SK-N-MC (cell line): ENCODE measurements around the gene PHTF1.

ENCODE experiments used
- DNase-seq: peaks from one replicate; pipeline ENCODE4 v3.0.0-alpha.2; 2011; ENCODE audit warnings: low read depth, low spot score
- H3K27ac ChIP-seq: fragments of 200-600 bp; sonication (generic); 2 replicates; pipeline ENCODE4 v1.5.1; 2016; ENCODE audit warnings: mixed run types
- H3K36me3 ChIP-seq: fragments of 200-600 bp; sonication (generic); 2 replicates; pipeline ENCODE4 v1.6.1; 2017; ENCODE audit warnings: antibody characterized with exemption, low read length, mixed read lengths; ENCODE audit not compliant: insufficient read depth
- H3K4me3 ChIP-seq: fragments of 200-600 bp; sonication (generic); 2 replicates; pipeline ENCODE4 v1.5.1; 2016
- H3K9ac ChIP-seq: fragments of 200-600 bp; sonication (generic); 2 replicates; pipeline ENCODE4 v1.8.0; 2017; ENCODE audit warnings: mixed run types, mixed read lengths; ENCODE audit not compliant: insufficient read length
- H3K9me3 ChIP-seq: fragments of 200-600 bp; sonication (generic); 2 replicates; pipeline ENCODE4 v1.6.1; 2017; ENCODE audit warnings: low read depth, mild to moderate bottlenecking, antibody characterized with exemption, low read length, moderate library complexity, mixed read lengths
- EZH2 ChIP-seq: fragments of 200-600 bp; sonication (generic); IDR thresholded peaks from one replicate; pipeline ENCODE4 v1.6.1; 2017; ENCODE audit warnings: antibody characterized with exemption
- FOXP2 ChIP-seq: optimal IDR thresholded peaks from 2 replicates; pipeline ENCODE3; 2011; ENCODE audit warnings: mild to moderate bottlenecking, moderate library complexity; ENCODE audit not compliant: insufficient read depth; ENCODE audit errors: extremely low read length, control extremely low read depth
- POLR2AphosphoS5 ChIP-seq: IDR thresholded peaks from 2 replicates; pipeline ENCODE4 v1.6.1; 2012; ENCODE audit warnings: mild to moderate bottlenecking, low read depth, low read length, borderline replicate concordance

The PHTF1 gene

GRCh38 chr1:113654883-113655282, 104.4 kb downstream of the PHTF1 start:
- H3K9me3 ChIP-seq: no peaks in the 10 kb centered on the region
- no peak for DNase-seq
- no peaks in the 10 kb centered on the region for H3K36me3 ChIP-seq
- no peak overlapping the region for H3K27ac ChIP-seq
- TF ChIP-seq FOXP2 (no peak), POLR2AphosphoS5 (no peak), EZH2 (no peak)
- H3K4me3 ChIP-seq: no peak overlapping the region
- H3K9ac ChIP-seq: no peak overlapping the region

DNA sequence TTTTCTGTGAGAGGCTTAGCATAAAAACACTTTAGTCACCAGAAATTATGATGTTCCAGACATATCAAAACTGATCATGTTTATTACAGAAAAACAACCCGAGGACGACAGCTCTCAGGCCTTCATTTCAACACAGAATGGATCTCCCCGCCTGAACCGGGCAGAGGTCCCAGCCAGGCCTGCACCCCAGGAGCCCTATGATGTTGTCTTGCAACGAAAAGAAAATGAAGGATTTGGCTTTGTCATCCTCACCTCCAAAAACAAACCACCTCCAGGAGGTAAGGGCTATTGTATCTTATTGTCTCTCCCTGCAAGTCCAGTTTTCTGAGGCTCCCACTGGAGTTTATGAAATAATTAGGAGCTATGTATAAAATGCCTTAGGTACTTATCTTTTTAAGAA, 105.5 kb downstream of the PHTF1 start:
- TF ChIP-seq POLR2AphosphoS5 (no peak), FOXP2 (no peak), EZH2 (no peak)
- Histone ChIP-seq H3K4me3 (no peak overlapping the region), H3K27ac (no peak overlapping the region), H3K9ac (no peak overlapping the region), H3K9me3 (no peaks in the 10 kb centered on the region), H3K36me3 (no peaks in the 10 kb centered on the region)
- no peak for DNase-seq

- no peak for TF ChIP-seq FOXP2
- no peak for TF ChIP-seq POLR2AphosphoS5
- TF ChIP-seq EZH2: no peak
- no peaks in the 10 kb centered on the region for H3K9me3 ChIP-seq
- H3K9ac ChIP-seq: no peak overlapping the region
- H3K4me3 ChIP-seq: no peak overlapping the region
- H3K27ac ChIP-seq: no peak overlapping the region
- no peaks in the 10 kb centered on the region for H3K36me3 ChIP-seq
- no peak for DNase-seq
Observed at GRCh38 chr1:113652771-113653170, 106.5 kb downstream of the PHTF1 start.

DNA sequence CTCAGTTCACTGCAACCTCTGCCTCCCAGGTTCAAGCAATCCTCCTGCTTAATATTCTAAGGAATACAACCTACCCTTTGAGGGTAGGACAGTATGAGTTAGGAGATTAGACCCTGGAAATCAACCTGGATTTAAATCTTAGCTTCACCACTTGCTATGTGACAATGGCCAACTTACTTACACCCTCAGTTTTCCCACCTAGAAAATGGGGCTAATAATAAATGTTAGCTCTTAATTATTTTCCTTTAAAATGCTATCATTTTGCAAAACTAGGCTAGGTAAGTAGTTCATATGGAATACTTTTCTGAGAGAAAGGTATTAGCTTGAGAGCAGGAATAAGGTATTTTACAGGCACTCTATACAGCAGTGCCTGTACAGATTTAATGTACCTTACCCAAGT, 110.8 kb downstream of the PHTF1 start:
- H3K27ac ChIP-seq: no peak overlapping the region

GRCh38 chr1:113647164-113647563, 112.1 kb downstream of the PHTF1 start:
- no peak overlapping the region for H3K9ac ChIP-seq
- no peak overlapping the region for H3K4me3 ChIP-seq
- no peaks in the 10 kb centered on the region for H3K36me3 ChIP-seq
- DNase-seq: no peak
- H3K27ac ChIP-seq: no peak overlapping the region
- TF ChIP-seq POLR2AphosphoS5 (no peak), EZH2 (no peak), FOXP2 (no peak)
- no peaks in the 10 kb centered on the region for H3K9me3 ChIP-seq

More for the DNA sequence above, 110.8 kb downstream of the PHTF1 start:
- Histone ChIP-seq H3K36me3 (no peaks in the 10 kb centered on the region), H3K9ac (no peak overlapping the region), H3K9me3 (no peaks in the 10 kb centered on the region), H3K4me3 (no peak overlapping the region)
- DNase-seq: no peak
- TF ChIP-seq POLR2AphosphoS5 (no peak), EZH2 (no peak), FOXP2 (no peak)
